Stimulated activated CD8-positive, alpha-beta memory T cell treated with anti-CD3 and anti-CD28 coated beads, Interleukin-2, amount 100 ng/mL, for 48 hours (primary cell): ENCODE results near the gene SLC14A1.

Source experiments
- DNase-seq, 2 donors: peaks; one replicate each; pipeline ENCODE4 v3.0.0-alpha.2; 2020; ENCODE audit warnings: low read depth in 2 of 2

The SLC14A1 gene

DNA sequence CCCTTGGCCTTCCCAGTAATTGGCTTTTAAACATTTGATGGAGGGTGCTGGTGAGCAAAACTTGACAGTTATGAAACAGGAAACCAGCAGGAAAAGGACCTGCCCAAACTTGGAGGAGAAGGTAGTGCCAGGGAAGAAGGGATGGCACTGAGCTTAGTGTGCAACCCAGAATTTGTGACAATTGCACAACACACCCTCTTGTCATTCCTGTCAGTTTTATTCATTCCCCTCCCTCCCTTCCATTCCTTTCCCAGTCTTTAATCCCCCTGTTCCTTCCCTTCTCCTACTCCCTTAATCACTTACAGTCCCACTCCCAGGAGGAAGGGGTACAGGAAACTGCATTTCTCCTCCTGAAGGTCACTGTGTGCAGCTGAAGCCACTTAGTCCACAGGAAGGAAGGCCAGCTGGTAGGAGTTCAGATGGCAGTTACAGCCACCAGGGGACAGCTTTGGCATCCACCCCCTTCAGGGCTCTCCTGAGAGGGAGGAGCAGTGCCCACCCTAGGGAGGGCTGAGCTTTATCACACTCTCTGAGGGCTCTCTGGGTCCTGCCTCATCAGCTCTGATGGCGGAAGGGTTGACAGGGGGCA, 77.5 kb downstream of the SLC14A1 start:
- DNase-seq, result no peak
